ENCODE results near the gene EVX2.

GRCh38 chr2:176103194-176103593, 19.4 kb upstream of the EVX2 start:
- TF ChIP-seq POLR2AphosphoS5 (IDR thresholded peaks at IDR 0.05), result no peak
- no peak for TF ChIP-seq POLR2A (IDR thresholded peaks at IDR 0.05)
- TF ChIP-seq CTCF (IDR thresholded peaks at IDR 0.05), result no peak

Data from breast epithelium (tissue), 3 donors.